ENCODE data around the gene SP1. TPM values are rescaled to one million over a fixed set of nuclear protein-coding genes. Genes with fewer than 3 reads are reported as not detected.
"Not testable (repeated sequence)": the region's sequence is repeated elsewhere in the genome, so short reads cannot be mapped to it uniquely, and the experiment has no call there.

The SP1 gene
- total RNA-seq, 1 donor from 2014 or later, result 69.5 TPM

DNA sequence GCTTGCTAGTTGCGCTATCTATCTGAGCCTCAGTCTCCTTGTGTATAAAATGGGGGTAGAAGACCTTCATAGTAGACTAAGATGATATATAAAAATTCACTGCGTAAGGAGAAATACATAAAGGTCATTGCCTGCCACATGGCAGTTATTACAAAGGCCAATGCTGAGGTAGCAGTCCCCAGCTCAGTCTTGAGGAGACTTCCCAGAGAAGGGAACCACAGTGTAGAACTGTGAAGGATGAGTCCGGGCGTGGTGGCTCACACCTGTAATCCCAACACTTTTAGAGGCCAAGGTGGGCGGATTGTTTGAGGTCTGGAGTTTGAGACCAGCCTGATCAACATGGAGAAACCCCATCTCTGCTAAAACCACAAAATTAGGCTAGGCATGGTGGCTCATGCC, 26.7 kb upstream of the SP1 start:
- Mint-ChIP-seq H3K27ac (ENCODE audit: unreplicated experiment) (no peak overlapping the region), H3K36me3 (ENCODE audit: low read depth, unreplicated experiment) (no peaks in the 10 kb centered on the region), H3K9me3 (ENCODE audit: unreplicated experiment) (no peaks in the 10 kb centered on the region), H3K4me3 (ENCODE audit: unreplicated experiment) (no peak overlapping the region), H3K4me1 (ENCODE audit: unreplicated experiment) (peaks cover 13% of the 10 kb centered on the region), H3K27me3 (ENCODE audit: unreplicated experiment) (peaks cover 2% of the 10 kb centered on the region)
- TF ChIP-seq, protein P1, sequence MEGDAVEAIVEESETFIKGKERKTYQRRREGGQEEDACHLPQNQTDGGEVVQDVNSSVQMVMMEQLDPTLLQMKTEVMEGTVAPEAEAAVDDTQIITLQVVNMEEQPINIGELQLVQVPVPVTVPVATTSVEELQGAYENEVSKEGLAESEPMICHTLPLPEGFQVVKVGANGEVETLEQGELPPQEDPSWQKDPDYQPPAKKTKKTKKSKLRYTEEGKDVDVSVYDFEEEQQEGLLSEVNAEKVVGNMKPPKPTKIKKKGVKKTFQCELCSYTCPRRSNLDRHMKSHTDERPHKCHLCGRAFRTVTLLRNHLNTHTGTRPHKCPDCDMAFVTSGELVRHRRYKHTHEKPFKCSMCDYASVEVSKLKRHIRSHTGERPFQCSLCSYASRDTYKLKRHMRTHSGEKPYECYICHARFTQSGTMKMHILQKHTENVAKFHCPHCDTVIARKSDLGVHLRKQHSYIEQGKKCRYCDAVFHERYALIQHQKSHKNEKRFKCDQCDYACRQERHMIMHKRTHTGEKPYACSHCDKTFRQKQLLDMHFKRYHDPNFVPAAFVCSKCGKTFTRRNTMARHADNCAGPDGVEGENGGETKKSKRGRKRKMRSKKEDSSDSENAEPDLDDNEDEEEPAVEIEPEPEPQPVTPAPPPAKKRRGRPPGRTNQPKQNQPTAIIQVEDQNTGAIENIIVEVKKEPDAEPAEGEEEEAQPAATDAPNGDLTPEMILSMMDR (IDR thresholded peaks at IDR 0.05; ENCODE audit: unreplicated experiment), result no peak
- no peak for DNase-seq (ENCODE audit: low spot score)

DNA sequence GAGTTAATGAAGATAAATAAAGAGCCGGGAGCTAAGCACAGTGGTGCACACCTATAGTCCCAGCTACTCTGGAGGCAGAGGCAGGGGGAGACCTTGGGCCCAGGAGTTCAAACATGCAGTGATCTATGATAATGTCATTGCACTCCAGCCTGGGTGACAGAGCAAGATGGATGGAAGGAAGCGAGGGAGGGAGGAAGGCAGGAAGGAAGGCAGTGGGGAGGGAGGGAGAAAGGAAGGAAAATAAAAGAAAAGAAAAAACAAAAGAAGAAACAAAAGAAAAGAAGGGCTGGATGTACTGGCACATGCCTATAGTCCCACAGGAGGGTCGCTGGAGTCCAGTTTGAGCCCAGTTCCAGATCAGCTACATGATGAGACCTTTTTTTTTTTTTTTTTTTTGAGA, 24.9 kb upstream of the SP1 start:
- H3K9me3 Mint-ChIP-seq (ENCODE audit: unreplicated experiment), result no peaks in the 10 kb centered on the region
- no peak for DNase-seq (ENCODE audit: low spot score)
- no peak overlapping the region for H3K27ac Mint-ChIP-seq (ENCODE audit: unreplicated experiment)
- TF ChIP-seq, protein P1 (IDR thresholded peaks at IDR 0.05; ENCODE audit: unreplicated experiment), result no peak
- no peaks in the 10 kb centered on the region for H3K36me3 Mint-ChIP-seq (ENCODE audit: low read depth, unreplicated experiment)
- peaks cover 13% of the 10 kb centered on the region for H3K4me1 Mint-ChIP-seq (ENCODE audit: unreplicated experiment)
- H3K27me3 Mint-ChIP-seq (ENCODE audit: unreplicated experiment), result no peaks in the 10 kb centered on the region
- no peak overlapping the region for H3K4me3 Mint-ChIP-seq (ENCODE audit: unreplicated experiment)

DNA sequence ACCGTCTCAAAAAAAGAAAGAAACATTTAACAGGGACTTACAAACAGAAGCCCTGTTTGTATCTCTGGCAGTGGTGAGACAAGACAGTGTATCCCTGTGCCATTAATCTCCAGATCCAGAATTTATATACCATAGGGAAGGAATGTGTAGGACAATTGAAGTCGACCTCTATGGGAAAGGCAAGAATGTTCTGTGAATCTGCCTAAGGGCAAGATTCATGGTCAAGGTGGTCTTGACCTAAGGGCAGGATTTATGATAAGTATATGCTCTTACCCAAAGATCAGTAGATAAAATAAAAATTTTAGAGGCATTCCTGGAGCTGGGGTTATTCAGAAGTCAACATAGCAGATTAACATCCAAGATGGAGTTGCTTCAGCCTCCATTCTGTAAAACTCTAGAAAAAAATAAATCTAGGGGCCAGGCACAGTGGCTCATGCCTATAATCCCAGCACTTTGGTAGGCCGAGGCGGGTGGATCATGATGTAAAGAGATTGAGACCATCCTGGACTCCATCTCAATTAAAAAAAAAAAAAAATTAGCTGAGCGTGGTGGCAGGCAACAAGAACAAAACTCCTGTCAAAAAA, 21.0 kb upstream of the SP1 start:
- H3K36me3 Mint-ChIP-seq (ENCODE audit: low read depth, unreplicated experiment), result no peaks in the 10 kb centered on the region
- peaks cover 6% of the 10 kb centered on the region for H3K4me1 Mint-ChIP-seq (ENCODE audit: unreplicated experiment)

DNA sequence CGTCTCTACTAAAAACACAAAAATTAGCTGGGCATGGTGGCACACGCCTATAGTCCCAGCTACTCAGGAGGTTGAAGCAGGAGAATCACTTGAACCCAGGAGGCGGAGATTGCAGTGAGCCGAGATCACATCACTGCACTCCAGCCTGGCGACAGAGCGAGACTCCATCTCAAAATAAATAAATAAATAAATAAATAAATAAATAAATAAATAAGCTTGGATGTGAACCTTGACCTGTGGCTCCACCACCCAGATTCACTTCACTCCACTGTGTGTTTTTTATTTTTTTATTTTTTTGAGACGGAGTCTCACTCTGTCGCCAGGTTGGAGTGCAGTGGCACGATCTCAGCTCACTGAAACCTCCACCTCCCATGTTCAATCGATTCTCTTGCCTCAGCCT, 18.3 kb upstream of the SP1 start:
- not testable (repeated sequence) for H3K27ac Mint-ChIP-seq (ENCODE audit: unreplicated experiment); H3K4me3 Mint-ChIP-seq (ENCODE audit: unreplicated experiment); DNase-seq (ENCODE audit: low spot score); H3K36me3 Mint-ChIP-seq (ENCODE audit: low read depth, unreplicated experiment); H3K4me1 Mint-ChIP-seq (ENCODE audit: unreplicated experiment); H3K9me3 Mint-ChIP-seq (ENCODE audit: unreplicated experiment); H3K27me3 Mint-ChIP-seq (ENCODE audit: unreplicated experiment)

More for the DNA sequence above, 21.0 kb upstream of the SP1 start:
- no peak overlapping the region for H3K27ac Mint-ChIP-seq (ENCODE audit: unreplicated experiment)
- peaks cover 2% of the 10 kb centered on the region for H3K27me3 Mint-ChIP-seq (ENCODE audit: unreplicated experiment)
- DNase-seq (ENCODE audit: low spot score), result no peak
- TF ChIP-seq, protein P1 (IDR thresholded peaks at IDR 0.05; ENCODE audit: unreplicated experiment), result no peak
- H3K9me3 Mint-ChIP-seq (ENCODE audit: unreplicated experiment), result no peaks in the 10 kb centered on the region
- H3K4me3 Mint-ChIP-seq (ENCODE audit: unreplicated experiment), result no peak overlapping the region

DNA sequence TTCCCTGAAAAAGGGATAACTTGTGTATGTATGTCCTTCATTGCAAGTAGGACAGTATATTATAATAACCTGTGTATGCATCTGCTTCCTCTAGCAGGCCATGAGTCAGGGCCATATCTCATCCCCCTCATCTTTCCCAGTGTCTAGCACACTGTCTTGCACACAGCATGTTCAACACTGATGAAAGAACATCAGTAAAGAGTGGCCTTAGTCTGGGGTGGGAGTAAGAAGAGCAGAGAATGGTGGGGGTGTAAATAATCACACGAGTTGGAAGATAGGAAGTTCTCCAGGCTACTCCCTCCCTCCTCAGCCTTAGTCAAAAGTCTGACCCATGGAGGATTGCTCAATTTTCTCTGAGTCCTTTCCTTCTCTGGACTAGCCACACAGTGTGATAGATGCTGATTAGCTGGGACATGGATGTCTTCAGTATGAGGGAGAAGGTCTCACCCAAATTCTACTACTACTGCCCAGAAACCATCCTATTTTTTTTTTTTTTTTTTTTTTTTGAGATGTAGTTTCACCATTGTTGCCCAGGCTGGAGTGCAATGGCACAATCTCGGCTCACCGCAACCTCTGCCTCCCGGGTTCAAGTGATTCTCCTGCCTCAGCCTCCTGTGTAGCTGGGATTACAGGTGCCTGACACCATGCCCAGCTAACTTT, 14.6 kb upstream of the SP1 start:
- peaks cover 2% of the 10 kb centered on the region for H3K27me3 Mint-ChIP-seq (ENCODE audit: unreplicated experiment)
- no peaks in the 10 kb centered on the region for H3K36me3 Mint-ChIP-seq (ENCODE audit: low read depth, unreplicated experiment)
- TF ChIP-seq, protein P1 (IDR thresholded peaks at IDR 0.05; ENCODE audit: unreplicated experiment), result no peak
- no peak overlapping the region for H3K27ac Mint-ChIP-seq (ENCODE audit: unreplicated experiment)
- no peaks in the 10 kb centered on the region for H3K4me1 Mint-ChIP-seq (ENCODE audit: unreplicated experiment)
- no peaks in the 10 kb centered on the region for H3K9me3 Mint-ChIP-seq (ENCODE audit: unreplicated experiment)
- no peak for DNase-seq (ENCODE audit: low spot score)
- H3K4me3 Mint-ChIP-seq (ENCODE audit: unreplicated experiment), result no peak overlapping the region

DNA sequence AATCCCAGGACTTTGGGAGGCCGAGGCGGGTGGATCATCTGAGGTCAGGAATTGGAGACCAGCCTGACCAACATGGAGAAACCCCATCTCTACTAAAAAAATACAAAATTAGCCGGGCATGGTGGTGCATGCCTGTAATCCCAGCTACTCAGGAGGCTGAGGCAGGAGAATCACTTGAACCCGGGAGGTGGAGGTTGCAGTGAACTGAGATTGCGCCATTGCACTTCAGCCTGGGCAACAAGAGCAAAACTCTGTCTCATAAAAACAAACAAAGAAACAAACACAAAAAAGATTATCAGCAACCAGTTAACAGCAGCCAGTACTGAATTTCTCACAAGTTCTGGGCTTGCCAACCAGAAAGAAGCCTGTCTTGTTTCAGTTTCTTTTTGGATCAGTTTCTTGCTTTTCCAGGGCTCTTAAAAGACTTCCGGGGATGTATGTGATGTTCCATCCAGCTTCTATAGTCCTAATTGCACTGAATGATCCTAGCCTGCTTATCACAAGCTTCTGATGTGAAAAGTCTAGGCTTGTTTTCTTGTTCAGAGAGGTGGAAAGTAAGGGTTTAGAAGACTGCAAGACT, 6.3 kb upstream of the SP1 start:
- H3K27me3 Mint-ChIP-seq (ENCODE audit: unreplicated experiment); H3K9me3 Mint-ChIP-seq (ENCODE audit: unreplicated experiment); H3K27ac Mint-ChIP-seq (ENCODE audit: unreplicated experiment); DNase-seq (ENCODE audit: low spot score); H3K4me3 Mint-ChIP-seq (ENCODE audit: unreplicated experiment); H3K36me3 Mint-ChIP-seq (ENCODE audit: low read depth, unreplicated experiment): not testable (repeated sequence)
- H3K4me1 Mint-ChIP-seq (ENCODE audit: unreplicated experiment), result peaks cover 18% of the 10 kb centered on the region

DNA sequence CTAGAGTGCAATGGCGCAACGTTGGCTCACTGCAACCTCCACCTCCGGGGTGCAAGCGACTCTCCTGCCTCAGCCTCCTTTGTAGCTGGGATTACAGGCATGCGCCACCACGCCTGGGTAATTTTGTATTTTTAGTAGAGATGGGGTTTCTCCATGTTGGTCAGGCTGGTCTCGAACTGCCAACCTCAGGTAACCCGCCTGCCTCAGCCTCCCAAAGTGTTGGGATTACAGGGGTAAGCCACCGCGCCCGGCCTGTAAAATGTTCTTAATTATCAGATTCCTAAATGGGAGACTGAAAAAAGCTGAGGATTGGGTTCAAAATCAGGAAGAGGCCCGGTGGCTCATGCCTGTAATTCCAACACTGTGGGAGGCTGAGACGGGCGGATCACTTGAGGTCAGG, 5.7 kb upstream of the SP1 start:
- not testable (repeated sequence) for H3K27me3 Mint-ChIP-seq (ENCODE audit: unreplicated experiment); H3K9me3 Mint-ChIP-seq (ENCODE audit: unreplicated experiment); H3K27ac Mint-ChIP-seq (ENCODE audit: unreplicated experiment); H3K4me3 Mint-ChIP-seq (ENCODE audit: unreplicated experiment); H3K36me3 Mint-ChIP-seq (ENCODE audit: low read depth, unreplicated experiment); DNase-seq (ENCODE audit: low spot score)
- peaks cover 18% of the 10 kb centered on the region for H3K4me1 Mint-ChIP-seq (ENCODE audit: unreplicated experiment)
